ENCODE results near the gene GFOD1.

GFOD1 gene

DNA sequence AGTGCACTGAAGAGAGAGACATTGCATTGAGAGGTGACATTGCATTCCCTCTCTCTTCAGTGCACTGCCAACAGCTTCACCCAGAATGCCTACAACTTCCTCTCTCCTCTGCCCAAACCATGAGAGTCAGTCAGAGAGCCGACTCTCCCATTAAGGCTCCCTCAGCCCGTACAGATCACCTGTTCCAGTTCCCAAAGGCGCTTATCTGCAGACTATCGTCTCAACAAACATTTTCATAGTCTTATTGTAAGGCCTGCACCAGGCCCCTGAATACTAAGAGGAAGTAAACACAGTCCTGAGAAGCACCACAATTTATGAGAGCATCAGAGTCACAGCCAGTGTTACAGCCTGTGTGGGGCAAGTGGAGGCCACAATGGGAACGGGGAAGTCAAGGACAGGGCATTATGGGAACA is 53.7 kb downstream of the GFOD1 start:
- TF ChIP-seq, protein P1, sequence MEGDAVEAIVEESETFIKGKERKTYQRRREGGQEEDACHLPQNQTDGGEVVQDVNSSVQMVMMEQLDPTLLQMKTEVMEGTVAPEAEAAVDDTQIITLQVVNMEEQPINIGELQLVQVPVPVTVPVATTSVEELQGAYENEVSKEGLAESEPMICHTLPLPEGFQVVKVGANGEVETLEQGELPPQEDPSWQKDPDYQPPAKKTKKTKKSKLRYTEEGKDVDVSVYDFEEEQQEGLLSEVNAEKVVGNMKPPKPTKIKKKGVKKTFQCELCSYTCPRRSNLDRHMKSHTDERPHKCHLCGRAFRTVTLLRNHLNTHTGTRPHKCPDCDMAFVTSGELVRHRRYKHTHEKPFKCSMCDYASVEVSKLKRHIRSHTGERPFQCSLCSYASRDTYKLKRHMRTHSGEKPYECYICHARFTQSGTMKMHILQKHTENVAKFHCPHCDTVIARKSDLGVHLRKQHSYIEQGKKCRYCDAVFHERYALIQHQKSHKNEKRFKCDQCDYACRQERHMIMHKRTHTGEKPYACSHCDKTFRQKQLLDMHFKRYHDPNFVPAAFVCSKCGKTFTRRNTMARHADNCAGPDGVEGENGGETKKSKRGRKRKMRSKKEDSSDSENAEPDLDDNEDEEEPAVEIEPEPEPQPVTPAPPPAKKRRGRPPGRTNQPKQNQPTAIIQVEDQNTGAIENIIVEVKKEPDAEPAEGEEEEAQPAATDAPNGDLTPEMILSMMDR (IDR thresholded peaks at IDR 0.05; ENCODE audit: extremely low read depth, insufficient read depth, missing control alignments): no peak
- DNase-seq (ENCODE audit: low spot score): no peak
- in situ Hi-C loops (cut with MboI; ENCODE audit: low pct_unique_long_range_greater_than_20kb, low sequenced_read_pairs, unreplicated experiment): no loop called here

DNA sequence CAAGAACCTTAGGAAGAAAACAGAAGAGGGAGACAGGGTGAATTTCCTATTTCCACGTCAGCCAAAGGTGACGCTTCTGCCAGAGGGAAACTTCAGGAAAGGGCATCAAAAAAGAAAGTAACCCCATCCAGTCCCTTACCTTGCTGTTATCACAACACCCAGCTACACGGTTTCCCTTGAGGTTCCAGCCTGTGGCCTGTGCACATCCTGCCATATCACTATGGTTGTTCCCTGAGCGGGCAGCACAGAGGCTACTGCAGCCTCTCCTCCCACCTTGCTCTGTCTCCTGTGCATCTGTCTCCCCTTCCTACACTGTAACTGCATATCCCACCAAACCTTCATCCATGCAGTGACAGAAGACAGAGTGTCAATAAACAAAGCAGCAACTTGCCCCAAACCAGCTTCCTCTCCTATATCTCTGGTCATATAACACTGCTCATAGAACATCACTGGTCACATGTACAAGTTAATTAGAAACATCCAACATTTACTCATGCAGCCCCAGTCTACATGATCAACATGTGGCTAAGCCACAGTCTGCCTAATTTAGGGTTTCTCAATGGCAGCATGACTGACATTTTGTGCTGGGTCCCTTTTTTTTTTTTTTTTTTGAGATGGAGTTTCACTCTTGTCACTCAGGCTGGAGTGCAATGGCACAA is 54.7 kb downstream of the GFOD1 start:
- in situ Hi-C loops (cut with MboI; ENCODE audit: low pct_unique_long_range_greater_than_20kb, low sequenced_read_pairs, unreplicated experiment): no loop called here
- no peak for DNase-seq (ENCODE audit: low spot score)
- TF ChIP-seq, protein P1 (IDR thresholded peaks at IDR 0.05; ENCODE audit: extremely low read depth, insufficient read depth, missing control alignments): no peak

DNA sequence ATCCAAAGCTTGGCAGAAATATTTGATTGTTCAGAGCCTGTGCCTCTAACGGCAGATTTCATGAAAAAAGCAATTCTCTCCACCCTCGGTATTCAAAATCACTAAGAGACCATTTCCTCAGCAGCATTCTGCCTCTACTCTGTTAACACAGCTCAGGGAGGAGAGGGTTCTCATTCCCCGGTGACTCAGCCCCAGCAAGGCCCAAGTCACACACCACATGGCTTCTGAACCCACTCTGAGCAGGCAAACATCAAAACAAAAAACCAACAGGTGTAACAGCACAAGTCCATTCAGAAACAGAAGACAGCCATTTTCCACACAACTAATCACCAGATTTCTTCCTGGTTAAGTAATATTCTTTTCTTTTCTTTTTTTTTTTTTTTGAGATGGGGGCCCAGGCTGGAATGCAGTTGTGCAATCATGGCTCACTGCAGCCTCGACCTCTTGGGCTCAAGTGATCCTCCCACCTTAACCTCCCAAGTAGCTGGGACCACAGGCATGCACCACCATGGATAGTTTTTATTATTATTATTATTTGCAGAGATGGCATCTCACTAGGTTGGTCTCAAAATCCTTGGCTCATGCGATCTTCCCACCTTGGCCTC is 55.4 kb downstream of the GFOD1 start:
- peak; percentile 23 for DNase-seq (ENCODE audit: low spot score)
- in situ Hi-C loops (cut with MboI; ENCODE audit: low pct_unique_long_range_greater_than_20kb, low sequenced_read_pairs, unreplicated experiment): no loop called here
- TF ChIP-seq, protein P1 (IDR thresholded peaks at IDR 0.05; ENCODE audit: extremely low read depth, insufficient read depth, missing control alignments): no peak

DNA sequence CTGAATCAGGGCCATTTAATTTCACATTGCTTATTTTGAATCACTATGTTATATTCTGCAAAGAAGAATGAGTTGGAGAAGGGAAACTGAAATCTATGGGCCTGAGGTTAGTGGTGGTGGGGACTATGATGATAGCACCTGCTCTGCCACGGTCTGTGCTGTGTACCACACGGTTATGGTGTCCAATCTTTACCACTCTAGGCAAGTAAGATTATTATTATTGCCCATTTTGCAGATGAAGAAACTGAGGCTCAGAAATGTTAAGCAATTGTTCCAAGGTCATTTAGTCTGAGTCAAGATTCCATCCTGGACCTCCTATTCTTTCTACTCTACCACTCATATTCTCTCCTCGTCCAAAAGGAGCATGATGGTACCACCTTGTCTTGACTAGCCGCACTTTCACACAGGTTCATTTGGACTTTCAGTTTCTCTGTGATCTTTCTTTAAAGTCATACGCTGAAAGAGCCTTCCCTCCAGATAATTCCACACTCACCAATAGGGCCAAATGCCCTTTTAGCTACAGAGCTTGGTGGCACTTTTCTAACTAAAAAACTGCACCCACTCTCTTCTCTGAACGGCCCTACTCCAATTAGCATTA is 56.2 kb downstream of the GFOD1 start:
- TF ChIP-seq, protein P1 (IDR thresholded peaks at IDR 0.05; ENCODE audit: extremely low read depth, insufficient read depth, missing control alignments): no peak
- in situ Hi-C loops (cut with MboI; ENCODE audit: low pct_unique_long_range_greater_than_20kb, low sequenced_read_pairs, unreplicated experiment): no loop called here
- DNase-seq (ENCODE audit: low spot score): no peak

DNA sequence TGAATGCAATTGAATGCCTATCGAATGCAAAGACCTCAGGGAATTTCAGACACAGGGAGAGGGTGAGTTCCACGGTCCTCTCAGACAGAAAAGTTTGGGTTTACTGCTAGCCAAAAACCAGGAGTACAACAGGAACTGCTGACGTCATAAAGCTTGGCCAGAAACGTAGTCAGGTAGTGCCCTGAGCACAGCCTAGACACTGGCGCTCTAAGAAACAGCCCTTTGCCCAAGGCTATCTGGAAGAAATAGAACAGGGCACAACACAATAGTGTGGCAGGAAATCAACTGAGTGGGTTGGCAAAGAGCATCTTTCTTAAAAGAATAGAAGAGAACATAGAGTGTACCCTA is 58.0 kb downstream of the GFOD1 start:
- no peak for DNase-seq (ENCODE audit: low spot score)
- TF ChIP-seq, protein P1 (IDR thresholded peaks at IDR 0.05; ENCODE audit: extremely low read depth, insufficient read depth, missing control alignments): no peak
- in situ Hi-C loops (cut with MboI; ENCODE audit: low pct_unique_long_range_greater_than_20kb, low sequenced_read_pairs, unreplicated experiment): no loop called here

DNA sequence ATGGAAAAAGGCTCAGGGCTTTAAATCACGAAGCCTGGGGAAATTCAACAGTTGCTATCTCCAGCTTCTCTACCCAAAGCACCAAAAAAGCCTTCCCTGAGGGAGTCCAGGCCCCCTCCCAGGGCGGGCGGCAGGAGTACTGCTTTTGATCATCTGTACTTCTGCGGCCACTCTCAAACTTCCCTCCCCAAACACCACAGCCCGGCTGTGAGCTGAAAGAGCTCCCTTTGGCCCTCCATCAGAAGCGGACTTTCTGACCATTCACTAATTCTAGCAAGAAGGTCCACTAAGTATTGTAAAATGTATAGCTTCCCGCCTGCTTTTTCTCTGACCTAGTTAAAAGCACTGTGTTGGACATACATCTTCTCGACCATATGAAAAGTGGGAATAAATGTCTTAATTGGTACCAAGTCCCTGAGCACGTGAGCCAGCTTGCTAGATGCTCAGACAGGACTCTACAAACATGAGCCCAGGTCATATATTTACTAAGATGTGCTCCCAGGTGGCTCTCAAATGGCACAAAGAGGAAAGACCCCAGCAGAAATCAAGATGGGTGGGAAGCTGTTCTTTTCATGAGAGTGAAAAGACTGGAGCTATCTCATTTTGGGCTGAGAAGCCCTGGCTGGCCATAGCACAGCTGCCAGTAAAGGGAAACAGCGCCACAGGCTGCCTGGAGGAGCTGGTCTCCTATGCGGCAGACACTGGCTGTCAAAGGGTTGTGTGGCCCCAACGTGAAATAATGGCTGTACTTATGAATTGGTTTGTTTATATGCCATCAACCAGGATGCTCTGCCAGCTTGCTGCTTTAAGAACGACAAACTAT is 58.6 kb downstream of the GFOD1 start:
- DNase-seq (ENCODE audit: low spot score): peak; percentile 39
- in situ Hi-C loops (cut with MboI; ENCODE audit: low pct_unique_long_range_greater_than_20kb, low sequenced_read_pairs, unreplicated experiment): no loop called here
- TF ChIP-seq, protein P1 (IDR thresholded peaks at IDR 0.05; ENCODE audit: extremely low read depth, insufficient read depth, missing control alignments): peak; percentile 48
